Measurements from ENCODE around the gene SENP5. TPM values are rescaled to one million over a fixed set of nuclear protein-coding genes. Genes with fewer than 3 reads are reported as not detected.

The SENP5 gene
- total and polyA plus RNA-seq, 7 donors, result 4.2 to 54.6 (median 41.5) TPM

GRCh38 chr3:196963631-196963953, 95.9 kb downstream of the SENP5 start:
- H3K27ac ChIP-seq, result no peak overlapping the region
- DNase-seq, result no peak
- no peak overlapping the region for H3K4me3 ChIP-seq
- no peaks in the 10 kb centered on the region for H3K36me3 ChIP-seq
- no peaks in the 10 kb centered on the region for H3K27me3 ChIP-seq
- H3K4me1 ChIP-seq, result peaks cover 0 to 16% (median 11%) of the 10 kb centered on the region in 4 donors
- intact Hi-C loops (cut with DNase I), result no loop called here
- TF ChIP-seq POLR2A (IDR thresholded peaks at IDR 0.05) (no peak), CTCF (IDR thresholded peaks at IDR 0.05) (no peak), EP300 (IDR thresholded peaks at IDR 0.05) (no peak), POLR2AphosphoS5 (IDR thresholded peaks at IDR 0.05) (no peak)
- 74 to 78% methylated on average over 2 of the region's 2 CpGs for WGBS, 2 donors
- no peaks in the 10 kb centered on the region for H3K9me3 ChIP-seq

DNA sequence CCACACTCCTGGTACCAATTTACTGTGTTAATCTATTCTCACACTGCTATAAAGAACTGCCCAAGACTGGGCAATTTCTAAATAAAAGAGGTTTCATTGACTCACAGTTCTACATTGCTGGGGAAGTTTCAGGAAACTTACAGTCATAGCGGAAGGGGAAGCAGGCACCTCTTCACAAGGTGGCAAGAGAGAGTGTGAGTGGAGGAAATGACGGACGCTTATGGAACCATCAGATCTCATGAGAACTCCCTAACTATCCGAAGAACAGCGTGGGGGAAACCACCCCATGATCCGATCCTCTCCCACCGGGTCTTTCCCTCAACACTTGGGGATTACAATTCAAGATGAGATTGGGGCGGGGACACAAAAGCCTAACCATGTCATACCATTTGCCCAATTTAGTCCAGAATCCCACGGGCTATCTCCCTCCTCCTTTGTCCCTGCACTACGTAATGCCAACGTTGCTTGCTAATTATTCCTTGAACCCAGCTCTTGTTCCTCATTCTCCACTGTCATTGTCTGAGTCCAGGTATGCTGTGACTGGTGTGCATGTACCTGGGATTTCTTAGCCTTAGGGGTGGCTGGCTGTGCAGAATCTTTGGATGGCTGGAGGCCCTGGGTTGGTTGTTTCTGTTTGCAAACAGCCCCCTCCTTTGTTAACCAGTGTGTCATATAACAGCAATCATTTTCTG, 97.5 kb downstream of the SENP5 start:
- H3K27ac ChIP-seq, result no peak overlapping the region
- H3K4me3 ChIP-seq, result no peak overlapping the region
- 93 to 94% methylated on average over 11 of the region's 11 CpGs for WGBS, 2 donors
- no peaks in the 10 kb centered on the region for H3K9me3 ChIP-seq
- intact Hi-C loops (cut with DNase I), result no loop called here
- no peak for TF ChIP-seq POLR2AphosphoS5 (IDR thresholded peaks at IDR 0.05)
- no peak for TF ChIP-seq EP300 (IDR thresholded peaks at IDR 0.05)
- no peak for TF ChIP-seq CTCF (IDR thresholded peaks at IDR 0.05)
- no peak for TF ChIP-seq POLR2A (IDR thresholded peaks at IDR 0.05)
- no peaks in the 10 kb centered on the region for H3K36me3 ChIP-seq
- H3K4me1 ChIP-seq, result peaks cover 0 to 16% (median 11%) of the 10 kb centered on the region in 4 donors
- DNase-seq, result peak; percentile 4
- H3K27me3 ChIP-seq, result no peaks in the 10 kb centered on the region

- no peaks in the 10 kb centered on the region for H3K36me3 ChIP-seq
- peaks cover 0 to 16% (median 11%) of the 10 kb centered on the region in 4 donors for H3K4me1 ChIP-seq
- 96% methylated on average over 10 of the region's 10 CpGs for WGBS, 2 donors
- no peak overlapping the region for H3K27ac ChIP-seq
- intact Hi-C loops (cut with DNase I), result no loop called here
- H3K4me3 ChIP-seq, result no peak overlapping the region
- TF ChIP-seq POLR2A (IDR thresholded peaks at IDR 0.05) (no peak), CTCF (IDR thresholded peaks at IDR 0.05) (no peak), EP300 (IDR thresholded peaks at IDR 0.05) (no peak), POLR2AphosphoS5 (IDR thresholded peaks at IDR 0.05) (no peak)
- no peaks in the 10 kb centered on the region for H3K9me3 ChIP-seq
- no peaks in the 10 kb centered on the region for H3K27me3 ChIP-seq
- DNase-seq, result no peak
These were observed 98.1 kb downstream of the SENP5 start for GRCh38 chr3:196965804-196966173.

GRCh38 chr3:196966526-196967401, 99.0 kb downstream of the SENP5 start:
- Histone ChIP-seq H3K9me3 (no peaks in the 10 kb centered on the region), H3K27me3 (no peaks in the 10 kb centered on the region), H3K4me1 (peaks cover 0 to 16% (median 11%) of the 10 kb centered on the region in 4 donors), H3K27ac (no peak overlapping the region), H3K36me3 (no peaks in the 10 kb centered on the region), H3K4me3 (no peak overlapping the region)
- TF ChIP-seq POLR2A (IDR thresholded peaks at IDR 0.05) (no peak), POLR2AphosphoS5 (IDR thresholded peaks at IDR 0.05) (no peak), EP300 (IDR thresholded peaks at IDR 0.05) (no peak), CTCF (IDR thresholded peaks at IDR 0.05) (no peak)
- 77 to 90% methylated on average over 47 of the region's 47 CpGs for WGBS, 2 donors
- DNase-seq, result no peak
- intact Hi-C loops (cut with DNase I), result no loop called here
